WTC11 (cell line): Measurements from ENCODE around the gene BMX. TPM values are rescaled to one million over a fixed set of nuclear protein-coding genes. Genes with fewer than 3 reads are reported as not detected.

Experiments
- total RNA-seq: library from RNA; stranded (reverse); gene quantifications from 3 replicates; pipeline ENCODE4 v1.2.3, GENCODE V29; 2021

BMX gene
- total RNA-seq, 1 experiment from 2014 or later, result not detected

Other genes starting within 250 kb of the BMX start
- gene ASB9, start 230.7 kb upstream of the BMX start, total RNA-seq, result 0.11 TPM in 2 of 3 replicates, not detected in the other
- not detected in 3 replicates for gene ASB11, start 185.2 kb upstream of the BMX start, total RNA-seq
- 10.6 to 11.3 TPM (median 11.2 TPM) in 3 replicates for gene PIGA, start 165.3 kb upstream of the BMX start, total RNA-seq
- gene VEGFD, start 116.4 kb upstream of the BMX start, total RNA-seq, result 0.16 TPM in 1 of 3 replicates, not detected in the others
- gene PIR, start 7.5 kb upstream of the BMX start, total RNA-seq, result 17.1 to 21.0 TPM (median 19.9 TPM) in 3 replicates
- 0.16 TPM in 1 of 3 replicates, not detected in the others for gene ACE2, start 100.2 kb downstream of the BMX start, total RNA-seq
- 1.4 to 2.2 TPM (median 2.2 TPM) in 3 replicates for gene CLTRN, start 164.0 kb downstream of the BMX start, total RNA-seq
- 7.3 to 9.0 TPM (median 7.9 TPM) in 3 replicates for gene CA5B, start 237.5 kb downstream of the BMX start, total RNA-seq